ENCODE measurements around the gene REXO1. TPM values are rescaled to one million over a fixed set of nuclear protein-coding genes. Genes with fewer than 3 reads are reported as not detected.

The REXO1 gene
- total RNA-seq, 1 experiment from 2014 or later: 52.2 TPM

DNA sequence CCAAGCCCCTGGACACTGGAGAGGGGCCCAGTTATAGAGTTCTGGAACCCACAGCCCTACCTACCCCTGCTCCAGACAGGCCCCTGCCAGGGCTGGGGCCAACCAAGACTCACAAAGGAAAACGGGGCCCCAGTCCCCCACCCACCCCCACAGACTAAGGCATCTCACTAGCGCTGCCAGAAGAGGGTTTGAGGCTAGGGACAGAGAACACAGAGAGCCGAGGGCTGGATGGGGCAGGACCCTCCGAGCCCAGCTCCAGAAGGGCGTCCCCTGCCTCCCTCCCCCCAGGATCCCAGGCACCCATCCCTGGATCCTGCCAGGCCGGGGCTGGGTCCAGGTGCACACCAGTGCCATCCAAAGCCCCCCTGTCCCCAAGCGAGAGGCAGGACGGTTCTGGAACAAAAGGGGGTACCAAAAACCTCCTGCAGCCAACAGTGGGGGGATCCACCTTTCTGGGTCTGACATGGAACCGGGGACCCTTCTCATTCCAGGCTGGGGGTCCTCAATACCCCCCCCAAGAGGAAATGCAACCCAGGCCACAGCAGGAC is 4.4 kb upstream of the REXO1 start (continued):
- TF ChIP-seq, protein P1, sequence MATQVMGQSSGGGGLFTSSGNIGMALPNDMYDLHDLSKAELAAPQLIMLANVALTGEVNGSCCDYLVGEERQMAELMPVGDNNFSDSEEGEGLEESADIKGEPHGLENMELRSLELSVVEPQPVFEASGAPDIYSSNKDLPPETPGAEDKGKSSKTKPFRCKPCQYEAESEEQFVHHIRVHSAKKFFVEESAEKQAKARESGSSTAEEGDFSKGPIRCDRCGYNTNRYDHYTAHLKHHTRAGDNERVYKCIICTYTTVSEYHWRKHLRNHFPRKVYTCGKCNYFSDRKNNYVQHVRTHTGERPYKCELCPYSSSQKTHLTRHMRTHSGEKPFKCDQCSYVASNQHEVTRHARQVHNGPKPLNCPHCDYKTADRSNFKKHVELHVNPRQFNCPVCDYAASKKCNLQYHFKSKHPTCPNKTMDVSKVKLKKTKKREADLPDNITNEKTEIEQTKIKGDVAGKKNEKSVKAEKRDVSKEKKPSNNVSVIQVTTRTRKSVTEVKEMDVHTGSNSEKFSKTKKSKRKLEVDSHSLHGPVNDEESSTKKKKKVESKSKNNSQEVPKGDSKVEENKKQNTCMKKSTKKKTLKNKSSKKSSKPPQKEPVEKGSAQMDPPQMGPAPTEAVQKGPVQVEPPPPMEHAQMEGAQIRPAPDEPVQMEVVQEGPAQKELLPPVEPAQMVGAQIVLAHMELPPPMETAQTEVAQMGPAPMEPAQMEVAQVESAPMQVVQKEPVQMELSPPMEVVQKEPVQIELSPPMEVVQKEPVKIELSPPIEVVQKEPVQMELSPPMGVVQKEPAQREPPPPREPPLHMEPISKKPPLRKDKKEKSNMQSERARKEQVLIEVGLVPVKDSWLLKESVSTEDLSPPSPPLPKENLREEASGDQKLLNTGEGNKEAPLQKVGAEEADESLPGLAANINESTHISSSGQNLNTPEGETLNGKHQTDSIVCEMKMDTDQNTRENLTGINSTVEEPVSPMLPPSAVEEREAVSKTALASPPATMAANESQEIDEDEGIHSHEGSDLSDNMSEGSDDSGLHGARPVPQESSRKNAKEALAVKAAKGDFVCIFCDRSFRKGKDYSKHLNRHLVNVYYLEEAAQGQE (IDR thresholded peaks at IDR 0.05; ENCODE audit: low read depth): no peak
- TF ChIP-seq, protein P2, sequence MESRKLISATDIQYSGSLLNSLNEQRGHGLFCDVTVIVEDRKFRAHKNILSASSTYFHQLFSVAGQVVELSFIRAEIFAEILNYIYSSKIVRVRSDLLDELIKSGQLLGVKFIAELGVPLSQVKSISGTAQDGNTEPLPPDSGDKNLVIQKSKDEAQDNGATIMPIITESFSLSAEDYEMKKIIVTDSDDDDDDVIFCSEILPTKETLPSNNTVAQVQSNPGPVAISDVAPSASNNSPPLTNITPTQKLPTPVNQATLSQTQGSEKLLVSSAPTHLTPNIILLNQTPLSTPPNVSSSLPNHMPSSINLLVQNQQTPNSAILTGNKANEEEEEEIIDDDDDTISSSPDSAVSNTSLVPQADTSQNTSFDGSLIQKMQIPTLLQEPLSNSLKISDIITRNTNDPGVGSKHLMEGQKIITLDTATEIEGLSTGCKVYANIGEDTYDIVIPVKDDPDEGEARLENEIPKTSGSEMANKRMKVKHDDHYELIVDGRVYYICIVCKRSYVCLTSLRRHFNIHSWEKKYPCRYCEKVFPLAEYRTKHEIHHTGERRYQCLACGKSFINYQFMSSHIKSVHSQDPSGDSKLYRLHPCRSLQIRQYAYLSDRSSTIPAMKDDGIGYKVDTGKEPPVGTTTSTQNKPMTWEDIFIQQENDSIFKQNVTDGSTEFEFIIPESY (IDR thresholded peaks at IDR 0.05; ENCODE audit: extremely low read depth, insufficient replicate concordance, low read length): no peak
- TF ChIP-seq ELF1 (IDR thresholded peaks at IDR 0.05; ENCODE audit: borderline replicate concordance, low read depth) (no peak), ZFX (IDR thresholded peaks at IDR 0.05) (no peak), EZH2phosphoT487 (IDR thresholded peaks at IDR 0.05; ENCODE audit: borderline replicate concordance) (no peak), YY1 (IDR thresholded peaks at IDR 0.05; ENCODE audit: extremely low read depth, insufficient replicate concordance, low read depth, low read length) (no peak), POLR2AphosphoS5 (IDR thresholded peaks at IDR 0.05; ENCODE audit: low read depth, low read length) (no peak), SIN3A (IDR thresholded peaks at IDR 0.05; ENCODE audit: low read depth) (no peak)
- TF ChIP-seq, protein P3, sequence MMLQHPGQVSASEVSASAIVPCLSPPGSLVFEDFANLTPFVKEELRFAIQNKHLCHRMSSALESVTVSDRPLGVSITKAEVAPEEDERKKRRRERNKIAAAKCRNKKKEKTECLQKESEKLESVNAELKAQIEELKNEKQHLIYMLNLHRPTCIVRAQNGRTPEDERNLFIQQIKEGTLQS (IDR thresholded peaks at IDR 0.05): no peak
- TF ChIP-seq, protein P4, sequence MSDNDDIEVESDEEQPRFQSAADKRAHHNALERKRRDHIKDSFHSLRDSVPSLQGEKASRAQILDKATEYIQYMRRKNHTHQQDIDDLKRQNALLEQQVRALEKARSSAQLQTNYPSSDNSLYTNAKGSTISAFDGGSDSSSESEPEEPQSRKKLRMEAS (IDR thresholded peaks at IDR 0.05): no peak
